Activated CD4-positive, alpha-beta T cell treated with anti-CD3 and anti-CD28 coated beads, Interleukin-2, amount 50 U/mL, for 16 hours (primary cell): ENCODE data around the gene CACNA1C.
A peak's percentile ranks its signal among the peaks of the same experiment; 100 is the strongest.
"Not testable (repeated sequence)": the region's sequence is repeated elsewhere in the genome, so short reads cannot be mapped to it uniquely, and the experiment has no call there.

Experiments used
- DNase-seq: peaks from one replicate; pipeline ENCODE4 v3.0.0-alpha.2; 2020

The CACNA1C gene

DNA sequence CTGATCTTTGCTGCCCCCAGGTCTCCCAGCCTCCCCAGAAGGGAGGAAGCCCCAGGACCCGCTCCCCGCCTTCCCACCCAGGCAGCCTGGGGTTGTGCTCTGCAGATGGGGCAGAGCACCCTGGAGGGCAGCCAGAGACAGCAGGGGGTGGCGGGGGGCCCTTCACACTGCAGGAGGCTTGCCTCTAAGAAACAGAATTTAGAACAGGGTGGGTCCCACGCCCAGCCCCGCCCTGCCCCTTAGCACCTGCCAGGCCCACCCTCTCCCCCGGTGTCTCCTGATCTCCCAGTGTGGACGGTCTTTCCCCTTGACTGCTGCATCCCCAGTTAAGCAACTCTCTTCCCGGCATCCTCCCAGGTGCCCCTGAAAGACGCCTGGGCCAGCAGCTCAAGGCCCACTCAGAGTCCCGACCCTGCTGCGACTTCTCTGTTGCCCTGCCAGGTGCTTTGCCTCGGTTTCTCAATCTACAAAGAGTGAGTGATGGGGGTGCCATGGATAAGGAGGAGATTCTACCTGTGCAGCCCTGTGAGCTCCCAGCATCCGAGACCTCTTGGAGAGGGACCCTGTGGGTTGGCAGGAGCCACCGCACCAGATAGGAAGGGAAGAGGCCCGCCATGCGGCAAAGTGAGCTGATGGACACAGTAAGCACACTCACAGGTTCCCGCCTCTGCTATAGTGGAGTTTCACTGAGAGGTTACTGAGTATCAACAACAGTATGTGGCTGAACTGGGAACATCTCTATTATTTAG lies 414.8 kb downstream of the CACNA1C start:
- no peak for DNase-seq

DNA sequence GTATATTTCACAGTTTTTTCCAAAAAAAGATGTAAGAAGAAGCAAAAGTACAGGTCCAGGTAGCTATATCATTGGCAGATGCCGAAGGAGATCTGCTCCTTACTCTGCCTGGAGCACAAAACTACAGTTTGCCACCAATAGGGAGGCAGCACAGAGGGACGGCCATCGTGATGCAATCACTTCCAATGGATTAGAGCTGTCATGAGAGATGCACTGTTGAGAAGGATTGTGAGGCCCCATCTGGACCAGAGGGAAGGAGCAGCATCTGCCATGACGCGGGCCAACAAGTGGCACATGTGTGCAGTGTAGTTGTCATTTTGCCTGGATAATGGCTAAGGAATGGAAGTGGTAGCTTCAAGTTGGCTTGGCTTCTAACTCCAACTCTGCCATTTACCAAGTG lies 423.2 kb downstream of the CACNA1C start:
- no peak for DNase-seq

DNA sequence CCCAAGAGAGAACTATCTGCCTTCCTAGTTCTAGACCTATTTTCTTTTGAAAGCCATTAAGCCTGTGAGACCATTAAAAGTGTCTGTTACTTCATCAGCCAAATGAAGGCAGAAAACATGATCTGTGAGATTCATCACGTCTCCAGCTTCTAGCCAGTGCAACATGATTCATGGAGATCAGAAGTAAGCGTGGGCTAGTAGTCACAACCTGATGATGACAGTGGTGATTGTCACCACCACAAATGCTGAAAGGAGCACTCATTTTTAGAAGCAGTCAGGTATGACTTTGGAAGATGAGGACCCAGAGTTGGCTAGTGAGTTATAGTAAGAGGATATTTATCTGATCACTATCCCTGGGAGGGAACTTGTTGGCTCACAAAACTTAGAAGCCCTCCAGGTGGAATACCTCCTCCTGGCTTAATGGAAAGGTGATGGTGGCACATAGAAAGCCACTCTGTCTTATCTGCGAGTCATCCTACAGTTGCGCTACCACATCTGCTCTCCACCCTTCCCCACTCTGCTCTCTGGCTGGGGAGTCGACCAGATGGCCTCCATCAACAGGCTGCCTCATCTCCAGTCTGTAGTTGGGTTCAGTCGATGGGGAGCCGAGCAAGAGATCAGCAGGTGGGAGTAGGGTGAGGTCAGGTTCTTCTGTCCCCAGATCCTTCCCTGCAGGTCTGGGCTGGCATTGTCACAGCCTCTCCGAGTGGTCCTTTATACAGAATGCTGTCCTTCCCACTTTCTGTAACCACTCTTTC lies 424.4 kb downstream of the CACNA1C start:
- DNase-seq: peak; percentile 7

DNA sequence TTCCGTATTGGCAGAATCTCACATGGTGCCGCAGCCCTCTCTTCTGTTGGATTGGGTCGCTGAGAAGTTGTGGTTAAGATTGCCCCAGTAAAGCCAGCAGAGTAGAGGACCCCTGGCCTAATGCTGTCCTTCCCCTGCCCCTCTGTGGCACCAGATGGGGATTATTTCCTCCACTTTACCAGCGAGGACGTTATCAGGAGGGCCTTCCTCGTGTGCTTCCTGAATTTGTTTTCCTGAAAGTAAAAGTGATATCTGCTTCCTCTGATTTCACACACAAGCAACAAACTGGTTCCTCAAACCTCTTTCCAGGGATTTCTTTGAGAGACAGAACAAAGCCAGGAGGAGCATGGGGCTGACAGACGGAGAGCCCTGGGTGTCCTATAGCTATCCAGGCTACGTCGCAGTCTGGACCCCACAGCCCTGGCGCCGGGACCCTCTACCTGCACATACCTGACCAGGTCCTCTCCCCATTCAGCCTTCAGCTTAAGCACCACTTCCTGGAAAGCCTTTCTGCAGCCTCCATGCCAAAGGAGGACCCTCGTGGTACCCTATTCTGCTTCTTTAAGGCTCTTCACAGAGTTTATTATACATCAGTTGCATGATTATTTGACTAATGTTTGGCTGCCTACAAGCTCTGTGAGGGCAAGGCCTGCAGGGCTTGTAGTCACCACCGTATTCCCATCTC lies 427.2 kb downstream of the CACNA1C start:
- no peak for DNase-seq

DNA sequence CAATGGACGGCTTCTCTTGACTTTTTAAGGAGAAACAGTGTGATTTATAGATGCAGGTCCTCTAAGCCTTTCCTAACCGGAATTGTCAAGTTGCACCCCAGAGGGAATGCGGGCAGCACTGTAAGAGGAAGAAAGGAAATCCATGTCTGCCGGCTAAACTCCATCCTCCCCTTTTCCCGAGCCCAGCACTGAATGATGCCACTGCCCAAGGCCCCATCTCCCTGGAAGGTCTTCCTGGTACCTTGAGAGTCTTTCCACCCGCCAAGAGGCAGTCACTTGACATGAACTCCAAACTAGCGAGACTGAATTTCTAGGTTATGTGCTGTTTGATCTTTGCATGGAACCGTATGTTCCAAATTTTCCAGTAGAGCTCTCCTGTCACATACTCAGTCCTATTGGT lies 428.6 kb downstream of the CACNA1C start:
- no peak for DNase-seq

DNA sequence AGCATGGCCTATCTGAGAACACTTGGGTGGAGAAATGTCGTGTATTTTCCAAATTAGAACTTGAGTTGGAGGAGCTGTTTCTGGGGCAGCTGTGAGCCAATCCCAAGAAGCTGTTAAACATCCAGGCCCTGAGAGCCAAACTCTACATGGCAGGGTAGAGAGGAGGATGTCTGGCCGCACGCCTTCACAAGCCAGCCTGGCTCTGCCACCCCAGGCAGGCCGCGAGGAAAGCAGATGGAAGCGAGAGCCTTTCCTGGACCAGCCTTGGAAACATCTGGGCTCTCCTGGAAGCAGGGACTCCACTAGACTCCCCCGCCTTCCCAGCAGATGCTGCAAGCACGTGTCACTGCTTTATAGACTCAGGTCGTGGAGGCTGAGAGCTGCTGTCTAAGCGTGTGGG lies 429.2 kb downstream of the CACNA1C start:
- no peak for DNase-seq

DNA sequence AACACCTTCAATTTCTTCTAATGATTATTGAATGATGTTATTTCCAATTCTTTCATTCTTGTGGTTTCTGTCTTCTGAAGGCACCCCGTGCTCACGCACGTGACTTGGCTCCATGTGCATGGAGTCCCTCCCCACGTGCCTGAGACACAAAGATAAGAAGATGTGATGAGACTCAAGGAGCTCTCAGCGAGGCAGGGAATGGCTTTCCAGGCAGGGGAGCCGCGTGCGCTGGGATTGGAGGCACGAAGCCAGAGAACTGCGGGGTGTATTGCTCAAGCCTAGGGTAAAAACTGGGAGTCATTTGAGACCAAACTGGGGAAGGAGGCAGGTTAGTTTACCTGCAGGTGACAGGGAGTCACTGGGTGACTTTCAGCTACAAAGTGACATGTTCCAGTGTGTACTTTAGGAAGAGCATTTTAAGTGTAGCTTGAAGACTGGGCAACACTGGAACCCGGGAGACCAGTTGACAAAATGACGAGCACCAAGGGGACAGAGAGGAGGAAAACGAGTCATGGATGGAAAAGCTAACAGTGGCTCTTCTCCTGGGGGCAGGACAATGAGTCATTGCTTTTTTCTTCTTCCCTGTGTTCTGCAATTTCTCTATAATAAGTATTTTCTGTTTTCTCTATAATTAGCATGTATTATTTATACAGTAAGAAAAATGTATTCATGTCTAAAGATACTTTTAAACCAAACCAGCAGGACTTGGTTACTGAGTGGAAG lies 430.3 kb downstream of the CACNA1C start:
- no peak for DNase-seq

DNA sequence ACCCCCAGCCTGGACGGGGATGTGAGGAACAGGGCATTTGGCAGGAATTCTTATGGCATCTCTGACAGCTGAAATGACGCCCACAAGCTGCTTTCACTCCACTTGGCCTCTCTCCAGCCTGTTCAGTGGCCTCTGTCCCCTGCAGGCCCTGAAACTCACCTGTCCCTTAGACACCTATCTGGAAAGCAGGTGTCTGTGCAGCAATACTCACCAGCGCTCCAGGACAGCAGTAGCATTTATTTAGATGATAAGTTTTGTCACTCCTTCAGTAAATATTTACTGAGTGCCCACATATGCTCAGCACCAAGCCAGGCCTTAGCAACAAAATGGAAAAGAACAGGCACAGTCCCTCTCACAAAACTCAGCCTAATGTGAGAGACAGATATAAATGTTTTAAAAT lies 430.9 kb downstream of the CACNA1C start:
- DNase-seq: no peak

DNA sequence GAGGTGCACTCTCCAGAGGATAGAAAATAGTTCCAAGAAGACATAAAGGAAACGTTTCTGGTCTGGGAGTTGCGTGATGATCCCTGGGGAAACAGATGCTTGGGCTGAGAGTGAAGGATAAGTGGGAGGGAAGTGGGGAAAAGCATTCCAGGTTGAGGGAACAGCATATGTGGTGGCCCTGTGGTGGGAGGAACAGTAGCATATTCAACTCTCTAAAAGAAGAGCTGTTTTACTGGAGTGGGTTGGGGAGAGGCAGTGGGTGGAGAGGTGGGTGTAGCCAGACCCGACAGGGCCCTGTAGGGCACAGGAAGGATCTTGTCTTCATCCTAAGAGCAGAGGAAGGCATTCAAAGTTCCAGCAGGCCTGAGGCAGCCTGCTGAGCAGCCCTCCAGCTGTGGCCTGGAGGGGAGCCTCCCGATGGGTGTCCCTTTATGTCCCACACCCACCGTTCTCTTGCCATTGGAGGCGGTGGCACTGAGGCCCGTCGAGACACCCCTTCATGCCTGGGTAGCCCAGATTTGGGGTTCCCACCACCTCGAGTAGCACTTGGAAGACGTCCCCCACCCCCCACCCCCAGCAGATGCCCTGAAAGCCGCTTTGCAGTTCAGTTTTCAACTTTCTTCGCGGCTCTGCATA lies 431.5 kb downstream of the CACNA1C start:
- no peak for DNase-seq

DNA sequence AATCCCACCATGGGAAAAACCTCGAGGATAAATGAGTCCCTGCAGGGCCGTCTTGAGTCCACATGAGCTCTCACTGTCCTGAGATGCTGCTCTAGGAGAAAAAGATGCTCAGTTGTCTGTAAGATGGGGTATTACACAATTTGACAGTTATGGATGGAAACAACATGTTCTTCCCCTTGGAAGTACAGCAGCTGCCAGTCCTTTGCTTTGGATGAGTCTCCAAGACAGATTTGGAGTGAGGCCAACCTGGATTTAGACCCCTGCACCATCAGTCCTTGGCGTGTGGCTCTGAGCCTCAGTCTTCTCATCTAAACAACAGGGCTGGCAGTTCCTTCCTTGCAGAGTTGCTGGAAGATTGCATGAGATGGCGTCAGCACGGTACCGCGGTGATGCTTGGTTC lies 432.9 kb downstream of the CACNA1C start:
- DNase-seq: no peak

DNA sequence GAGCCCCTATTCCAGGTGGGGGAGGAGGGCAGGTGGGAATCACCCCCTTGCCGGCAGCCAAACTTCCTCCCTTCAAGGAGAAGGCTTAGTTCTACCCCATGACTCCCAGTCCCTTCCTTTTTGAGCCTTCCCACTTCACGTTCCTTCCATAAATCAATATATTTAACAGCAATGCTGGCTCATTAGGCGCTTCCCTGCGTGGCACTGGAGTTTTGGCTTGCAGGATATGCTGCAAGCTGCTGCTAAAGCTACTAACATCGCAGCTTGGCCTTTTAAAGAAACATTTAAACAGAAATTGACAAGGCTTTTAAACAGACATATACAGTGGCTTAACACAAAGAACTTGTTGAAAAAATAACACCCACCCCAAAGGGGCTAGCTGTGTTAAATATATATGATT lies 434.0 kb downstream of the CACNA1C start:
- DNase-seq: no peak

DNA sequence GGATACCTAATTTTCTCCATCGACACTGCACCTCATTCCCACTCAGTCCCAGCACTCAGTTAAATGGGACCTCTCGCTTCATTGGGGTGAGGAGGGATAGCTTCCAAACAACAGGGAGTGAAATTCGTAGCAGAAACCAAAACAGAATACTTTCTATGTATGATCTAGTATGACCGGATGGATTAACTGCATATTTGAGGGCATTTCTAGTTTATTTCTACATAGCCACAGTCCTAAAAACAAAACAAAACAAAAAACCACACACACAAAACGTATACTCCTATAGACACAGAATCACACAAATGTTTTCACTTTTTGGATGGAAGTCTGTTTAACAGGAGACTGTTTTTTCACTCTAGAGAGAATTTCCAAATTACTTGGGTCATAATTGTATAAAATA lies 434.5 kb downstream of the CACNA1C start:
- no peak for DNase-seq

DNA sequence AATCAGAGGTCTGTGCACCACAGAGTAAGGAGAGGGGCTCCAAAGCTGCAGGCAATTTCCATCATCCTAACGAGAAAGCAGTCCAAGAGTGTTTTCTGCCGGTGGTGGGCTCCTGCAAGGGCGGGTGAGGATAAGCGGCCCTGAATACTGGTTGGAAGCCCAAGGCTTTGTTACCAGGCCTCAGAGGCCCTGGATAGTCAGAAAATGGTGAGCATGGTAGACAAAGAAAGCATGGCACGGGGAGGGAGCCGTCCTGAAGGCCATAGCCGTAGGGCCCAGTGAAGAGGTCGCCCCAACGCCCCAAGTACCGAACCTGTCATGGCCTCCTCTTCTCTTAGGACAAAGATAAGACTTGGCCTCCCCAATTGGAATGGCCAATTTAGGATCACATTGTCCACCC lies 435.3 kb downstream of the CACNA1C start:
- DNase-seq: no peak

DNA sequence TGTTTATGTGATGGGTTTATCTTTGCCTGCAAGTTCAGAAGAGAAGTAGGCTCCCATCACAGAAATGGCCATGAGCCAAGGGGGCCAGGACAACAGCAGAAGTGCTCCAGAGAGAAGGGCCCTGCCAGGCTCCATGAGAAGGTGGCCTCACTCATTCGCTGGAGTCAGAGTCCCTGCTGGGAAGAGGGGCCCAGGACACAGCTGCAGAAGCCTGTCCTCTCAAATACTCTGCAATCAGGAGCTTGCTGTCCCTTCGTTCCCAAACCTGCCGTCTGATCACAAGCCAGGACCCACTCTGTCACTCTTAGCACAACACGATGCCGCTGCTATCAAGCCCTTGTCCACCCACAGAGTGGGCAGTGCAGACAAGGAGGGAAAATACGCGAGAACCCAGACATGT lies 435.8 kb downstream of the CACNA1C start:
- DNase-seq: no peak

DNA sequence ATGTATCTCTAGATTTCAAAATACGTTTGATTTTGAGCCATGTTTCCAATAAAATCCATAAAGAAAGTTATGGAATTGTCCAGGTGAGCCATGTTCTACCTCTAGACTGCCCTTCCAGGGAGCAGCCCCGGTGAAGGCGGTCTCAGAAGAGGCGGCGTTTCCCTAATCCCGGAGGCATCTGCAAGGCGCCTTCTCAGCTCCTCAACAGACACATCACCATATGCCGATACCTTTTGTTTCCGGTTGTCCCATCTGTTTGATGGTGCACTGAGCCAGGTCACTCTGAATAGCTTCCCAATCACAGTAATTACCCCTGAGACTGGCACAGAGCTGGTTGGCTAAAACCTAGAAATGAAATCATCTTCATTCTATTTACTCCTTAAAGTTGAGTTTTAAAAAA lies 436.5 kb downstream of the CACNA1C start:
- DNase-seq: no peak

DNA sequence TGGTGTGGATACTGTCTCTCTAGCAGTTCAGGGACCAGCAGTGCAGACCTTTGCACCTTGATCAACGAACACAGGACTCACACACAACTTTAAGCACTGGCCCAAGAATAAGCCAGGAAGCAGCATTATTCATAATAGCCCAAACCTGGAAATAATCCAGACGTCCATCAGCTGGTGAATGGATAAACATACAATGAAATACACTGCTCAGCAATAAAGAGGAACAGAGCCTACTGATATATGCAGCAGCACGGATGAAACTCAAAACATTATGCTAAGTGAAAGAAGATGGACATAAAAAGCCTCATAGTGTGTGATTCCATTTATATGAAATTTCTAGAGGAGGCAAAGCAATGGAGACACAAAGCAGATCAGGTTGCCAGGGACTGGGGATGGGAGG lies 438.0 kb downstream of the CACNA1C start:
- DNase-seq: no peak

DNA sequence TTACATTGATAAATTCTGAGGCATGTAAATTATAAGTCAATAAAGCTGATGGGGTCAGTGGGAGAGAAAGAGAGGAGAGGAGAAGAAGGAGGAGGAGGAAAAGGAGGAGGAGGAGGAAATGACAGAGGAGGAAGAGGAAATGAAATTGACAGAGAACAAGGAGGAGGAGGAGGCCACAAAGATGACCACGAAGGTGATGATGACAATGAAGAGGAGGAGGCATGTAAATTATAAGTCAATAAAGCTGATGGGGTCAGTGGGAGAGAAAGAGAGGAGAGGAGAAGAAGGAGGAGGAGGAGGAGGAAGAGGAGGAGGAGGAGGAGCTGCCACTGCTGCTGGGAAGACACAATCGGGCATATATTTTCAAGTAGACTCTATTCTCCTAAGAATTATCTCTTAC lies 438.6 kb downstream of the CACNA1C start:
- not testable (repeated sequence) for DNase-seq

DNA sequence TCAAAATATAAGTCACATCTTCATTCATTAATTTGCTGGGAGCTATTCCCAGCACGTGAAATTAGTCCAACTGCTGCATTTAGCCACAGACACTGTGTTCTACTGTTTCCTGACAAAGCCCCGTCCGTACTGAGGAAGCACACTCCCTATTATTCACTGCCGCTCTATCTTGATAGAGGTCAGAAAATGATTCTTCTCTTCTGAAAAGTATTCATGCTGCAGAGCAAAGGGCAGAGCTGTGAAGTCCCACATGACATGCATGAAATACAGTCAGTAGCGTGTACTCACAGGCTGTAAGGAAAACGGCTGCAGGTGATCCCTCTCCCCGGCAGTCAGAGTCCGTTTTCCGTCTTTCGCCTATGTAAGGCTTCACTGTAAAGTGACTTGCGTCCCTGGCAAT lies 439.4 kb downstream of the CACNA1C start:
- DNase-seq: no peak

DNA sequence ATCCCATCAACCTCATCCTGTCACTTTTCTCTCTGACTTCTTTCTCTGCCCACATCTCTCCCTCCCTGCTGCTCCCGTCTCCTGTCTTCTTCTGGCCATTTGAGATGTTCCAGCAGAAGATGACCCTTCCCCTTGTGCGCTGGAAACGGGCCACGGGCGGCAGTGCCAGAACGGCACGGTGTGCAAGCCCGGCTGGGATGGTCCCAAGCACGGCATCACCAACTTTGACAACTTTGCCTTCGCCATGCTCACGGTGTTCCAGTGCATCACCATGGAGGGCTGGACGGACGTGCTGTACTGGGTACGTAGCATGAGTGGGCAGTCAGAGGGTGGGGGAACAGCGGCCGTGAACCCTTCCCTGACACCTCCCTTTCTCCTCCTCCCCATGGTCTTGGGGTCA lies 440.3 kb downstream of the CACNA1C start:
- DNase-seq: no peak

DNA sequence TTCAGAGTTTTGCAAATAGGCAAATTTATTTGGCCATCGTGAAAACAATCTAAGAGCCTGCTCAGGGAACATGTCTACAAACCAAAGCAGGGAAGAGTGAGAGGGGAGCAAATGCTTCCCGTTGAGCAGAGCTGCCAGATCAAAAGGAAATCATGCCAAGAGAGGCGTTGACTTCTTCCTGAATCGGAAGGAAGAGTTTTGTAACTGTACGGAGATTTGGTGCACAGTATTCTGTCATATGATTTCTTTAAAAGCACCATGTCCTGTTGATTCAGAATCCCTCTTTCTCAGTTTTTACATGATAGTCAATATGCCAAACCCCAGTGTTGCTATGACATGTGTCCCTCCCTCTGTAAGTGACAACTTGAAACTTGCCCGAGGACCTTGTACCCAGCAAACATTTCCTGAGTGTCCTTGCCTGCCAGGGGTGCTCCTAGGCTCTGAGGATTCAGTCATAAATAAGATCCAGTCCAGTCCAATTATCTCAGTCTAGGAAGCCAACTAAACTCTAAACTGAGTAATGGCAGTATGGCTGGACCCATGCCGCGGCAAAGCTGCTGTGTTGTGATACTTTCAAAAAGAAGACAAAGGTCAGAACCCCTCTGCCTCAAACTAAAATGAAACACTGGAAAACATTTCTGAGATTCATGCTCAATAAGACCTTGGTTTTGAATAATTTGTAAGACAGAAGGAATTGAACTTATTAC lies 441.9 kb downstream of the CACNA1C start:
- DNase-seq: no peak

DNA sequence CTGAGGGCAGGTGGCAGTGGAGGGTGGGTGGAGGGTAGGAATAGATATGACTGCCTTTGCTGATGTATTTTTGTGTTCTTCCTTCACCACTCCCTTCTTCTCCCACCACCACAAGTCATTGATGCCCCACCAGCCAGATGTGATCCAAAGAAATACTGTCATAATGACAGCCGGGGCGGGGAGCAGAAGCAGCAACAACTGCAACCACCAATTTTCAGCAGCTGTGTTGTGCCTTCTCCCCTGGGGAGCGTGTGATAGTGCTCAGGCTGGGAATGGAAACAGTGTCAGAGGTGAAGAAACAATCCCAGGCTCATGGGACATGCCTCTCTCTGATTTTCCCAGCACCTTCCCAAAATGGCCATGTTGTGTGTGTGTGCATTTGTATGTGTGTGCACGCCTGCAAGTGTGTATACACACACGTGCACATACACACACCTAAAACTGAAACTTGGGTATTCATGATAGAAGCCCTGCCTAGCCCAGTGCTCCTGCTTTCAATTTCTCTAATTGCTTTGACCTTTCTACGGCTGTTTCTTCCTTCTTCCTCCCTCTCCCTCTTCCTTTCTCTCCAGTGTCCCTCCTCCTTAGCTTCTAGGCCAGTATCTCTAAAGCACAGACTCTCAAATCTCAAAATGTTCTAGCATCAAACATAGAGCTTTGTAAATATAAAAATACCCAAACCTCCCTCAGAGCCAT lies 442.8 kb downstream of the CACNA1C start:
- DNase-seq: no peak
